Tibial nerve (tissue), 4 donors: ENCODE measurements around the gene CDCA3. TPM values are rescaled to one million over a fixed set of nuclear protein-coding genes. Genes with fewer than 3 reads are reported as not detected.

Source experiments
- DNase-seq, 2 donors: peaks; one replicate each; pipeline ENCODE4 v3.0.0-alpha.2; 2019; ENCODE audit warnings: low spot score in 2 of 2
- H3K27ac ChIP-seq, 4 donors: fragments of 200-600 bp; sonication (generic) in 3 of 4; one replicate each; pipeline ENCODE4 v1.5.1; 2017 to 2019; ENCODE audit warnings: mild to moderate bottlenecking in 1 of 4
- H3K27me3 ChIP-seq, 2 donors: fragments of 200-600 bp; sonication (generic) in 1 of 2; one replicate each; pipeline versions ENCODE4 v1.5.1 to v1.6.0; 2017 to 2019
- H3K36me3 ChIP-seq, 3 donors: fragments of 200-600 bp; sonication (generic); one replicate each; pipeline ENCODE4 v1.5.1; 2018 to 2019
- H3K4me1 ChIP-seq, 4 donors: fragments of 200-600 bp; sonication (generic) in 3 of 4; one replicate each; pipeline ENCODE4 v1.5.1; 2017 to 2019
- H3K4me3 ChIP-seq, 4 donors: fragments of 200-600 bp; sonication (generic) in 3 of 4; one replicate each; pipeline ENCODE4 v1.5.1; 2017 to 2019; ENCODE audit warnings: mild to moderate bottlenecking in 1 of 4, moderate library complexity in 1 of 4
- H3K9me3 ChIP-seq, 4 donors: fragments of 200-600 bp; sonication (generic) in 3 of 4; one replicate each; pipeline ENCODE4 v1.5.1; 2017 to 2019
- EP300 ChIP-seq, 2 donors: sonication (generic); formaldehyde crosslinking; IDR thresholded peaks; one replicate each; pipeline ENCODE4 v1.6.1; 2017; ENCODE audit warnings: antibody characterized with exemption in 2 of 2, mild to moderate bottlenecking in 1 of 2
- POLR2A ChIP-seq, 2 donors: fragments of 450-650 bp; IDR thresholded peaks; one replicate each; pipeline ENCODE4 v1.6.1; 2017; ENCODE audit warnings: antibody characterized with exemption in 2 of 2, mild to moderate bottlenecking in 2 of 2, moderate library complexity in 2 of 2
- WGBS, 2 donors: methylation state at CpG; one replicate each; pipeline ENCODE4 v1.1.5; 2018; 5-methylcytosine and 5-hydroxymethylcytosine counted together
- total RNA-seq, 4 donors: library from RNA; depleted of rRNA; stranded (reverse); fragments of >200 nt; gene quantifications; one replicate each; pipeline ENCODE4 v1.1.0, GENCODE V29; 2016
- TF ChIP-seq, protein P1 (sequence below), 5 experiments: fragments of 200-600 bp in 3 of 5; fragments of 450-650 bp in 2 of 5; sonication (generic) in 3 of 5; IDR thresholded peaks; one replicate each; pipeline ENCODE4 v1.5.1; 2016 to 2019; ENCODE audit warnings: antibody characterized with exemption in 5 of 5, mild to moderate bottlenecking in 3 of 5, moderate library complexity in 2 of 5

CDCA3 gene
- total RNA-seq = 10 to 100 TPM in 1 of 4 donors, 1 to 10 TPM in 1, under 1 TPM in 2; 0.21 to 19.4 (median 3.6) TPM

- DNase-seq = peak; percentile 90 to 96
- peaks cover 0 to 45% (median 3%) of the 10 kb centered on the region in 3 donors for H3K36me3 ChIP-seq
- 0 to 1% methylated on average over 34 of the region's 37 CpGs for WGBS, 2 donors
- peaks cover 0 to 23% (median 14%) of the 10 kb centered on the region in 4 donors for H3K4me1 ChIP-seq
- H3K4me3 ChIP-seq = peak within 1 kb of the TSS; percentile 62 to 84 (median 67)
- H3K9me3 ChIP-seq = no peaks in the 10 kb centered on the region
- H3K27me3 ChIP-seq = no peaks in the 10 kb centered on the region
- TF ChIP-seq EP300 (IDR thresholded peaks at IDR 0.05) = peak in 1 of 2 donors; percentile 85
- TF ChIP-seq POLR2A (IDR thresholded peaks at IDR 0.05) = peak; percentile 28 to 73
- TF ChIP-seq, protein P1, sequence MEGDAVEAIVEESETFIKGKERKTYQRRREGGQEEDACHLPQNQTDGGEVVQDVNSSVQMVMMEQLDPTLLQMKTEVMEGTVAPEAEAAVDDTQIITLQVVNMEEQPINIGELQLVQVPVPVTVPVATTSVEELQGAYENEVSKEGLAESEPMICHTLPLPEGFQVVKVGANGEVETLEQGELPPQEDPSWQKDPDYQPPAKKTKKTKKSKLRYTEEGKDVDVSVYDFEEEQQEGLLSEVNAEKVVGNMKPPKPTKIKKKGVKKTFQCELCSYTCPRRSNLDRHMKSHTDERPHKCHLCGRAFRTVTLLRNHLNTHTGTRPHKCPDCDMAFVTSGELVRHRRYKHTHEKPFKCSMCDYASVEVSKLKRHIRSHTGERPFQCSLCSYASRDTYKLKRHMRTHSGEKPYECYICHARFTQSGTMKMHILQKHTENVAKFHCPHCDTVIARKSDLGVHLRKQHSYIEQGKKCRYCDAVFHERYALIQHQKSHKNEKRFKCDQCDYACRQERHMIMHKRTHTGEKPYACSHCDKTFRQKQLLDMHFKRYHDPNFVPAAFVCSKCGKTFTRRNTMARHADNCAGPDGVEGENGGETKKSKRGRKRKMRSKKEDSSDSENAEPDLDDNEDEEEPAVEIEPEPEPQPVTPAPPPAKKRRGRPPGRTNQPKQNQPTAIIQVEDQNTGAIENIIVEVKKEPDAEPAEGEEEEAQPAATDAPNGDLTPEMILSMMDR (IDR thresholded peaks at IDR 0.05) = no peak
- H3K27ac ChIP-seq = peak within 1 kb of the TSS; percentile 86 to 99 (median 94)
These were observed at the start of gene CDCA3 for GRCh38 chr12:6851153-6851920. Gene CDCA3, minus strand, starts transcription at chr12:6851286. Its CDS starts 334 bp downstream, at chr12:6850952.

- TF ChIP-seq EP300 (IDR thresholded peaks at IDR 0.05) = peak in 1 of 2 donors; percentile 60
- TF ChIP-seq, protein P1 (IDR thresholded peaks at IDR 0.05) = no peak
- TF ChIP-seq POLR2A (IDR thresholded peaks at IDR 0.05) = no peak
- no peaks in the 10 kb centered on the region for H3K27me3 ChIP-seq
- H3K9me3 ChIP-seq = no peaks in the 10 kb centered on the region
- 35 to 38% methylated on average over 10 of the region's 10 CpGs for WGBS, 2 donors
- peak overlapping the region in 3 of 4 donors; percentile 25 to 76 (median 67) for H3K27ac ChIP-seq
- H3K4me3 ChIP-seq = no peak overlapping the region
- no peaks in the 10 kb centered on the region for H3K36me3 ChIP-seq
- H3K4me1 ChIP-seq = peaks cover 0 to 24% (median 10%) of the 10 kb centered on the region in 4 donors
- DNase-seq = peak; percentile 36 to 51
These were observed 48.9 kb upstream of the CDCA3 start for GRCh38 chr12:6899837-6900519.

DNA sequence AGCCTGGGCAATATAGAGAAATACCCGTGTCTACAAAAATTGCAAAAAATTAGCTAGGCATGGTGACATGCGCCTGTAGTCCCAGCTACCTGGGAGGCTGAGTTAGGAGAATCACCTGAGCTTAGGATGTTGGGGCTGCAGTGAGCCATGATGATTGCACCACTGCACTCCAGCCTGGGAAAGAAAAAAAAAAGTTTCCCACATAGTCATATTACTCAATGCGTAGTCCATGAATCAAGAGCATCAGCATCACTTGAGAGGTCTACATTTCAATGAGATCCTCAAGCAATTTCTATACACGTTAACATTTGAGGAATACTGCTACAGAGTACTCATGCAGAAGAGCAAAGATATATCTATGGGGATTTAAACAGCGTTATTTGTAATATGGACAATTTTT, 48.3 kb upstream of the CDCA3 start:
- Histone ChIP-seq H3K9me3 (no peaks in the 10 kb centered on the region), H3K4me1 (peaks cover 0 to 21% (median 10%) of the 10 kb centered on the region in 4 donors), H3K4me3 (no peak overlapping the region), H3K27me3 (no peaks in the 10 kb centered on the region), H3K27ac (peak overlapping the region in 2 of 4 donors; percentile 40 to 76), H3K36me3 (no peaks in the 10 kb centered on the region)
- 60 to 67% methylated on average over 5 of the region's 5 CpGs for WGBS, 2 donors
- no peak for TF ChIP-seq POLR2A (IDR thresholded peaks at IDR 0.05)
- TF ChIP-seq, protein P1 (IDR thresholded peaks at IDR 0.05) = no peak
- no peak for TF ChIP-seq EP300 (IDR thresholded peaks at IDR 0.05)
- DNase-seq = no peak

- Histone ChIP-seq H3K4me1 (peaks cover 0 to 15% (median 7%) of the 10 kb centered on the region in 4 donors), H3K9me3 (no peaks in the 10 kb centered on the region), H3K27ac (no peak overlapping the region), H3K27me3 (no peaks in the 10 kb centered on the region), H3K36me3 (no peaks in the 10 kb centered on the region), H3K4me3 (no peak overlapping the region)
- no peak for DNase-seq
- WGBS, 2 donors = 77 to 80% methylated on average over 6 of the region's 6 CpGs
- TF ChIP-seq, protein P1 (IDR thresholded peaks at IDR 0.05) = no peak
- no peak for TF ChIP-seq POLR2A (IDR thresholded peaks at IDR 0.05)
- TF ChIP-seq EP300 (IDR thresholded peaks at IDR 0.05) = no peak
These were observed 45.9 kb upstream of the CDCA3 start for GRCh38 chr12:6896846-6897435.
